A549 (cell line): Measurements from ENCODE around the gene VPS13D. TPM values are rescaled to one million over a fixed set of nuclear protein-coding genes. Genes with fewer than 3 reads are reported as not detected.
A peak's percentile ranks its signal among the peaks of the same experiment; 100 is the strongest.
"Not testable (repeated sequence)": the region's sequence is repeated elsewhere in the genome, so short reads cannot be mapped to it uniquely, and the experiment has no call there.

Experiments
- ATAC-seq, 2 experiments: fragments of 200-7000 bp in 1 of 2; fragments of >200 bp in 1 of 2; cut with Nextera tagmentation in 1 of 2; cut with Tn5 transposase in 1 of 2; 3 replicates each; pipeline versions ENCODE4 v1.8.0 to v1.9.1; 2018 to 2020; ENCODE audit warnings: mild to moderate bottlenecking in 1 of 2, moderate library complexity in 1 of 2
- CTCF ChIA-PET: fragments of 300-600 bp; sonication (Branson Sonifier 250); formaldehyde crosslinking; extraction: SDS; loops from one replicate; lab custom pipeline; 2021; ENCODE audit warnings: antibody characterized with exemption, inconsistent platforms; lab: Yijun Ruan, JAX
- POLR2A ChIA-PET: fragments of 350-600 bp; formaldehyde crosslinking; extraction: SDS; loops from one replicate; lab custom pipeline; 2021; ENCODE audit warnings: antibody characterized with exemption, inconsistent platforms; lab: Yijun Ruan, JAX
- DNase-seq, 2 experiments: peaks; one replicate each; pipeline versions ENCODE4 v3.0.0 to v3.0.0-alpha.2; 2011 to 2016; ENCODE audit warnings: low read depth in 1 of 2, low spot score in 1 of 2
- FAIRE-seq: peaks from 2 replicates; lab custom pipeline; 2011; peaks lifted over from hg19 to GRCh38; lab: Jason Lieb, UNC
- H3K27ac ChIP-seq, 2 experiments: fragments of >200 bp; sonication (Bioruptor Twin); formaldehyde crosslinking; 3 replicates each; pipeline ENCODE4 v1.5.1; 2016 to 2017
- H3K4me1 ChIP-seq: fragments of >200 bp; sonication (Bioruptor Twin); formaldehyde crosslinking; 3 replicates; pipeline ENCODE4 v1.6.1; 2016
- H3K4me2 ChIP-seq: fragments of >200 bp; sonication (Bioruptor Twin); formaldehyde crosslinking; 3 replicates; pipeline ENCODE4 v1.6.1; 2016
- H3K4me3 ChIP-seq: fragments of >200 bp; sonication (Bioruptor Twin); formaldehyde crosslinking; 3 replicates; pipeline ENCODE4 v1.5.1; 2016
- H3K9me3 ChIP-seq: fragments of >200 bp; sonication (Bioruptor Twin); formaldehyde crosslinking; 3 replicates; pipeline ENCODE4 v1.6.1; 2016
- BCL3 ChIP-seq: fragments of >200 bp; sonication (Bioruptor Twin); formaldehyde crosslinking; IDR thresholded peaks from 3 replicates; pipeline ENCODE4 v1.6.1; 2016
- CEBPB ChIP-seq, 2 experiments: fragments of >200 bp in 1 of 2; sonication (Bioruptor Twin) in 1 of 2; formaldehyde crosslinking in 1 of 2; IDR thresholded peaks; 2 replicates each; pipeline ENCODE4 v1.6.1; 2012 to 2016
- EP300 ChIP-seq, 2 experiments: fragments of >200 bp; sonication (Bioruptor Twin); formaldehyde crosslinking; IDR thresholded peaks; 2 replicates in 1 of 2; 3 replicates in 1 of 2; pipeline ENCODE4 v1.6.1; 2016 to 2017
- GATA3 ChIP-seq: IDR thresholded peaks from 2 replicates; pipeline ENCODE4 v1.6.1; 2012; ENCODE audit warnings: borderline replicate concordance
- HES2 ChIP-seq: fragments of >200 bp; sonication (Bioruptor Twin); formaldehyde crosslinking; IDR thresholded peaks from 2 replicates; pipeline ENCODE4 v1.6.1; 2016
- HOXA7 ChIP-seq: fragments of 250-450 bp; sonication (Bioruptor Pico); IDR thresholded peaks from 2 replicates; pipeline ENCODE4 v1.5.0; 2020; ENCODE audit warnings: mild to moderate bottlenecking, moderate library complexity
- HOXB13 ChIP-seq: fragments of 250-450 bp; sonication (Bioruptor Pico); IDR thresholded peaks from 2 replicates; pipeline ENCODE4 v1.5.0; 2020; ENCODE audit warnings: low read depth, mild to moderate bottlenecking, moderate library complexity
- JUN ChIP-seq, 2 experiments: fragments of >200 bp; sonication (Bioruptor Twin); formaldehyde crosslinking; IDR thresholded peaks; 2 replicates in 1 of 2; 3 replicates in 1 of 2; pipeline ENCODE4 v1.6.1; 2016 to 2017
- KDM1A ChIP-seq: fragments of 200-600 bp; sonication (generic); IDR thresholded peaks from 2 replicates; pipeline ENCODE4 v1.6.1; 2016; ENCODE audit warnings: low read depth, mild to moderate bottlenecking
- KDM5A ChIP-seq: fragments of 200-600 bp; sonication (generic); IDR thresholded peaks from 2 replicates; pipeline ENCODE4 v1.6.1; 2016; ENCODE audit warnings: antibody characterized with exemption, mild to moderate bottlenecking
- POLR2A ChIP-seq: IDR thresholded peaks from 2 replicates; pipeline ENCODE4 v1.6.1; 2012; ENCODE audit warnings: mild to moderate bottlenecking, low read length
- RAD21 ChIP-seq, 2 experiments: fragments of >200 bp in 1 of 2; sonication (Bioruptor Twin) in 1 of 2; formaldehyde crosslinking in 1 of 2; IDR thresholded peaks in 1 of 2; conservative IDR thresholded peaks in 1 of 2; 2 replicates in 1 of 2; 3 replicates in 1 of 2; pipeline ENCODE4 v1.6.1; 2012 to 2018; ENCODE audit warnings: inconsistent platforms in 1 of 2
- RCOR1 ChIP-seq: fragments of 150-350 bp; IDR thresholded peaks from 2 replicates; pipeline ENCODE4 v1.6.1; 2014; ENCODE audit warnings: antibody characterized with exemption, low read length, low read depth
- SMC3 ChIP-seq: fragments of >200 bp; sonication (Bioruptor Twin); formaldehyde crosslinking; IDR thresholded peaks from 3 replicates; pipeline ENCODE4 v1.6.1; 2018; ENCODE audit warnings: inconsistent platforms
- TP53 ChIP-seq: fragments of 250-450 bp; sonication (Bioruptor Pico); IDR thresholded peaks from 2 replicates; pipeline ENCODE4 v1.5.0; 2021; ENCODE audit warnings: mild to moderate bottlenecking, moderate library complexity
- ZC3H11A ChIP-seq: fragments of 450-650 bp; IDR thresholded peaks from 2 replicates; pipeline ENCODE4 v1.6.1; 2014; ENCODE audit warnings: antibody characterized with exemption, mild to moderate bottlenecking
- WGBS: methylation state at CpG from one replicate; pipeline ENCODE4 v1.1.6; 2017; ENCODE audit errors: missing lambda C conversion rate; 5-methylcytosine and 5-hydroxymethylcytosine counted together
- polyA plus RNA-seq, 4 experiments: library from polyadenylated mRNA; depleted of rRNA in 3 of 4; stranded (reverse); fragments of >200 nt; fragmentation: RNase III in 1 of 4; extraction: RNeasy Plus Mini Kit Qiagen cat#74134 plus additional on column Dnase treatment in 1 of 4; gene quantifications; 2 replicates in 3 of 4; 3 replicates in 1 of 4; pipeline ENCODE4 v1.2.3, GENCODE V29; 2011 to 2017

The VPS13D gene
- polyA plus RNA-seq, 2 of the 4 experiments (the other 2 are of a cell fraction) = 5.4 to 15.9 TPM

DNA sequence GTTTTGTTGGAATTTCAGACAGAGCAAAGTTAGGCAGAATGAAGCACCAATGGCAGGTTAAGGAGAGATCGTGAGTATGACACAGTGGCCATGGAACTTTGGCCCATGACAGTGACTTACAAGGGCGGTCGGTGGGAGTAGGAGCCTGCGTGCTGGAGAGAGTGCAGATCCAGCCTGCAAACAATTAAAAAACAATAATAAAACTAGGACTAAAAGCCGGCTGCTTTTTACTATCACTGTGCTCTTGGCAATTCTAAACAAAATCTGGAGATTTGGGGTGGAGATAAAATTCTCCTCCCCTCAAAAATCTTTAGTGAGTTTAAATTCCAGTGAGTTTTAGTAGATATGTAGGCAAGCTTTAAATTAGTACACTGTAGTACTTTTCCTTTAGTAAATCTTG lies 291.3 kb downstream of the VPS13D start (continued):
- no peak for TF ChIP-seq HOXA7 (CRISPR knock-in tag)
- no peak for TF ChIP-seq TP53

DNA sequence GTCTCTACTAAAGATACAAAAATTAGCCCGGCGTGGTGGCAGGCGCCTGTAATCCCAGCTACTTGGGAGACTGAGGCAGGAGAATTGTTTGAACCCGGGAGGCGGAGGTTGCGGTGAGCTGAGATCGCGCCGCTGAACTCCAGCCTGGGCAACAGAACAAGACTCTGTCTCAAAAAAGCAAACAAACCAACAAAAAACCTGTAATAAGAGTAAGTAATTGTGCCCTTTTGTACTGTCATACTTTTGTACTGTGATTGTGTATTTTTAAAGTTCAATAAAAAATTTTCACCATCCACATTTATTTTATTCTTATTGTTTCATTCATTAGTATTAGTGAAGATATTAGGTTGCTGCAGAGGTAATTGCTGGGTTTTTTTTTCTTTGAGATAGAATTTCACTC lies 292.9 kb downstream of the VPS13D start:
- ATAC-seq, H3K9me3 ChIP-seq, H3K4me2 ChIP-seq, FAIRE-seq, DNase-seq, CTCF ChIA-PET, H3K4me3 ChIP-seq, POLR2A ChIA-PET: not testable (repeated sequence)
- peak overlapping the region in 1 of 2 experiments; percentile 45; a peak in 1 of 6 replicates for H3K27ac ChIP-seq
- WGBS = 92% methylated on average over 9 of the region's 9 CpGs
- peaks cover 33% of the 10 kb centered on the region for H3K4me1 ChIP-seq

DNA sequence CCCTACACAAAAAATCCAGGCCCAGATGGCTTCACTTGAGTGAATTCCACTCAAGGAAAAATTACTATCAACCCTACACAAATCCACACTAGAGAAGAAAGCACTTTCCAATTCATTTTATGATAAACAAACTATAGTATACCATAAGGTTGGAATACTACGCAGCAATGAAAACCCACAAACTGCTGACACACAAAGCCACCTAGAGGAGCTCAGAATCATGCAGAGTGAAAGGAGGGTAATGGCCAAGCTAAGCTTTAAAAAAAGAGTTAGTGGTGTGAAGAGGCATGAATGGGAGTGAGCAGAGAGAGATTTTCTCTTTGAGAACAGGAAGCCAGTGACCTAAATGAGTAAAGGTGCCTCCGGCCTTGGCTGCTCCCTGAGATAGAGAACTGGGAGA lies 294.4 kb downstream of the VPS13D start:
- H3K4me2 ChIP-seq = no peak overlapping the region
- WGBS = 98% methylated on average over 2 of the region's 2 CpGs
- peak overlapping the region; percentile 89 to 97; a peak in 5 of 6 replicates for H3K27ac ChIP-seq
- peaks cover 44% of the 10 kb centered on the region for H3K4me1 ChIP-seq
- FAIRE-seq (no peak), ATAC-seq (no peak), DNase-seq (no peak)
- H3K4me3 ChIP-seq = no peak overlapping the region
- no peaks in the 10 kb centered on the region for H3K9me3 ChIP-seq
- ChIA-PET CTCF (no interaction called here), POLR2A (no interaction called here)
- TF ChIP-seq RAD21 (conservative IDR thresholded peaks at IDR 0.05 in 1 of 2, IDR thresholded peaks at IDR 0.05 in 1 of 2) (no peak), CEBPB (IDR thresholded peaks at IDR 0.05) (no peak), RCOR1 (no peak), ZC3H11A (no peak), POLR2A (no peak), KDM5A (no peak), KDM1A (no peak)

DNA sequence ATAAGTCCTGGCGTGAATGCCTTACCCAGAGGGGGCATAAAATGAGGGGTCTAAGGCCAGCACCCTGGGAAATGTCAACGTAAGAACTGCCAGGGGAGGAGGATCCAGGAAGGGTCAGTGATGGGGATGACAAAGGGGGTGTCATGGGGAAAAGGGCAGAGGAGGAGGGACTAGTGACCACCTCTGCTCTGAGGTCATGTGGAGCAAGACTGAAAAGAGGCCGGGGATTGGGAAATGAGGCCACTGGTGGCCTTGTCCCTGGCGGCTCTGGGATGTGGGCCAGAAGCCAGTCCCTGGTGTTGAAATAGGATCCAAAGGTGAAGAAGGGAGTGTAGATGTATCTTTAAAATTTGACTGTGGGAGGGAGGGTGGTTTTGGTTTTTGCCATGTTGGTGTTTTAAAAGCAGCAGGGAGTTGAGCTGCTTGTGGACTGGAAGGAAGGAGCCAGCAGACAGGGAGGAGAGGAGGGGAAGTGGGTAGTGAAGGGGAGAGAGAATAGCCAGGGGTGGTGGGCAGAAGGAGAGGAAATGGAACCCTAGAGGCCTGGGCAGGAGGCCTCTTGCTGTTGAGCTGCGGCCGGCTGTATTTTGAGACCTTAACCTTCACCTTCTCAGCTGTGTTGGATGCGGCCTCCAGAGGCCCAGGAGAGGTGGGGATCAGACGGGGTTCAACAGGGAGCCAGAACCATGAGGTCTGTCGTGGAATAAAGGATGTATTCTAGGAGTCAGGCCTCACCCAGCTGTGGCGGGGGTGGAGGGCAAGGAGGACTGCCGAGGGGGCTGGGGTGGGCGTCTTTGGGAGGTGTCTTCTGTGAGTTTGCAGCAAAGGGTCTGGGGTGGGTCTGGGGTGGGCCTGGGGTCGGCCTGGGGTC lies 295.7 kb downstream of the VPS13D start:
- ChIA-PET POLR2A (no interaction called here), CTCF (interaction anchor here (1.2 kb wide), 1 partner anchor 78 kb away, joined by 3 read pairs; no protein-coding TSS in a partner anchor)
- Histone ChIP-seq H3K4me3 (no peak overlapping the region), H3K27ac (peak overlapping the region; percentile 89 to 97), H3K4me1 (peaks cover 56% of the 10 kb centered on the region), H3K9me3 (no peaks in the 10 kb centered on the region), H3K4me2 (peak overlapping the region; percentile 73)
- peak; percentile 18 to 49; a peak in 4 of 6 replicates for ATAC-seq
- TF ChIP-seq EP300 (IDR thresholded peaks at IDR 0.05) (peak; percentile 68 to 82; a peak in 3 of 5 replicates), RAD21 (conservative IDR thresholded peaks at IDR 0.05 in 1 of 2, IDR thresholded peaks at IDR 0.05 in 1 of 2) (peak in 1 of 2 experiments; percentile 36; a peak in 1 of 5 replicates), CEBPB (IDR thresholded peaks at IDR 0.05) (peak; percentile 83 to 87), RCOR1 (no peak), BCL3 (peak; percentile 40; the same call in 1 of the 3 replicates), GATA3 (no peak), SMC3 (0 out of 3 replicates have a peak, but pooled peaks have one; percentile 18), HES2 (peak; percentile 45; the same call in 1 of the 2 replicates), JUN (IDR thresholded peaks at IDR 0.05) (peak; percentile 56 to 64; a peak in 4 of 5 replicates), HOXB13 (CRISPR knock-in tag) (peak; percentile 42; the same call in 1 of the 2 replicates)
- DNase-seq = peak in 1 of 2 experiments; percentile 79
- WGBS = 61% methylated on average over 10 of the region's 13 CpGs
- no peak for FAIRE-seq
